IMR-90 (cell line): ENCODE measurements around the gene TPO. TPM values are rescaled to one million over a fixed set of nuclear protein-coding genes. Genes with fewer than 3 reads are reported as not detected.

ENCODE experiments used
- ATAC-seq: fragments of 200-7000 bp; cut with Tn5 transposase; 2 replicates; pipeline ENCODE4 v1.9.1; 2020; ENCODE audit warnings: low read depth, mild to moderate bottlenecking, moderate library complexity
- BruUV-seq: library from RNA; stranded (reverse); fragments of 400-500 nt; replicated peaks from 2 replicates; lab custom pipeline; 2021; lab: Mats Ljungman, UMichigan
- CTCF ChIA-PET: fragments of 300-600 bp; formaldehyde crosslinking; extraction: SDS; loops from one replicate; lab custom pipeline; 2021; ENCODE audit warnings: antibody characterized with exemption; lab: Yijun Ruan, JAX
- POLR2A ChIA-PET: fragments of 300-600 bp; sonication (Branson Sonifier 250); formaldehyde crosslinking; loops from one replicate; lab custom pipeline; 2022; ENCODE audit warnings: antibody characterized with exemption; ENCODE audit not compliant: unreplicated experiment; lab: Charles Lee
- DNase-seq: peaks from one replicate; pipeline ENCODE4 v3.0.0; 2013
- H2AFZ ChIP-seq: replicated peaks from 2 replicates; pipeline ENCODE3; 2013; ENCODE audit warnings: low read length, mild to moderate bottlenecking; ENCODE audit not compliant: poor library complexity
- H2AK5ac ChIP-seq: 2 replicates; pipeline ENCODE4 v1.6.1; 2013; ENCODE audit warnings: low read depth, low read length, inconsistent platforms
- H2AK9ac ChIP-seq: replicated peaks from 2 replicates; pipeline ENCODE3; 2013; ENCODE audit warnings: mild to moderate bottlenecking, low read depth, low read length, moderate library complexity; ENCODE audit not compliant: poor library complexity
- H2BK120ac ChIP-seq: 2 replicates; pipeline ENCODE4 v1.6.1; 2013; ENCODE audit warnings: low read depth, low read length, inconsistent platforms
- H2BK15ac ChIP-seq: 3 replicates; pipeline ENCODE4 v1.6.1; 2013; ENCODE audit warnings: low read depth, low read length, inconsistent platforms
- H2BK20ac ChIP-seq: 2 replicates; pipeline ENCODE4 v1.6.1; 2013; ENCODE audit warnings: low read depth, mild to moderate bottlenecking, inconsistent platforms, low read length, moderate library complexity
- H2BK5ac ChIP-seq: 2 replicates; pipeline ENCODE4 v1.6.1; 2013; ENCODE audit warnings: mild to moderate bottlenecking, low read depth, low read length, inconsistent platforms; ENCODE audit not compliant: poor library complexity, severe bottlenecking
- H3K14ac ChIP-seq: replicated peaks from 2 replicates; pipeline ENCODE4 v1.6.1; 2013; ENCODE audit warnings: low read depth, low read length, inconsistent platforms
- H3K18ac ChIP-seq: 2 replicates; pipeline ENCODE4 v1.6.1; 2013; ENCODE audit warnings: low read depth, low read length, control low read depth
- H3K23ac ChIP-seq: 2 replicates; pipeline ENCODE4 v1.6.1; 2013; ENCODE audit warnings: low read depth, low read length, inconsistent platforms
- H3K27ac ChIP-seq: 2 replicates; pipeline ENCODE4 v1.5.1; 2013; ENCODE audit warnings: mild to moderate bottlenecking, control low read depth, low read length; ENCODE audit not compliant: insufficient read depth
- H3K27me3 ChIP-seq: 2 replicates; pipeline ENCODE4 v1.6.1; 2013; ENCODE audit warnings: low read length; ENCODE audit not compliant: control insufficient read depth, insufficient read depth
- H3K36me3 ChIP-seq: 2 replicates; pipeline ENCODE4 v1.6.1; 2013; ENCODE audit warnings: low read length, mixed read lengths; ENCODE audit not compliant: control insufficient read depth, insufficient read depth
- H3K4ac ChIP-seq: 2 replicates; pipeline ENCODE4 v1.6.1; 2013; ENCODE audit warnings: low read depth, low read length, inconsistent platforms
- H3K4me1 ChIP-seq: 2 replicates; pipeline ENCODE4 v1.6.1; 2013; ENCODE audit warnings: low read length, mixed read lengths; ENCODE audit not compliant: control insufficient read depth, insufficient read depth
- H3K4me2 ChIP-seq: 2 replicates; pipeline ENCODE4 v1.6.1; 2013; ENCODE audit warnings: low read depth, mild to moderate bottlenecking, control low read depth, low read length, moderate library complexity
- H3K4me3 ChIP-seq: 2 replicates; pipeline ENCODE4 v1.5.1; 2013; ENCODE audit warnings: low read depth, mild to moderate bottlenecking, control low read depth, low read length, moderate library complexity; ENCODE audit not compliant: insufficient read depth
- H3K56ac ChIP-seq: 2 replicates; pipeline ENCODE4 v1.6.1; 2013; ENCODE audit warnings: low read length, inconsistent platforms; ENCODE audit not compliant: insufficient read depth; ENCODE audit errors: extremely low read depth
- H3K79me1 ChIP-seq, 2 experiments: 2 replicates each; pipeline ENCODE4 v1.6.1; 2013; ENCODE audit warnings: low read length in 2 of 2, inconsistent platforms in 1 of 2, low read depth in 1 of 2
- H3K9ac ChIP-seq: 2 replicates; pipeline ENCODE4 v1.6.1; 2013; ENCODE audit warnings: low read depth, low read length, control low read depth
- H3K9me1 ChIP-seq: 2 replicates; pipeline ENCODE4 v1.6.1; 2013; ENCODE audit warnings: low read length, inconsistent platforms; ENCODE audit not compliant: insufficient read depth
- H3K9me3 ChIP-seq: 2 replicates; pipeline ENCODE4 v1.6.1; 2013; ENCODE audit warnings: low read length; ENCODE audit not compliant: control insufficient read depth, insufficient read depth
- H4K20me1 ChIP-seq: 2 replicates; pipeline ENCODE4 v1.6.1; 2013; ENCODE audit warnings: low read length, inconsistent platforms; ENCODE audit not compliant: insufficient read depth
- H4K5ac ChIP-seq: 2 replicates; pipeline ENCODE4 v1.6.1; 2013; ENCODE audit warnings: mild to moderate bottlenecking, low read depth, low read length, control low read depth
- H4K8ac ChIP-seq, 2 experiments: 2 replicates each; pipeline ENCODE4 v1.6.1; 2013; ENCODE audit warnings: low read depth in 2 of 2, low read length in 2 of 2, control low read depth in 1 of 2, inconsistent platforms in 1 of 2
- H4K91ac ChIP-seq: 2 replicates; pipeline ENCODE4 v1.6.1; 2013; ENCODE audit warnings: low read depth, low read length, inconsistent platforms; ENCODE audit not compliant: insufficient read depth
- BHLHE40 ChIP-seq: fragments of 150-350 bp; IDR thresholded peaks from 2 replicates; pipeline ENCODE4 v1.6.1; 2016; ENCODE audit warnings: mild to moderate bottlenecking, low read depth, low read length
- CEBPB ChIP-seq: IDR thresholded peaks from 2 replicates; pipeline ENCODE4 v1.6.1; 2012; ENCODE audit warnings: low read depth, low read length, improper control_type of control experiment
- CHD1 ChIP-seq: IDR thresholded peaks from 2 replicates; pipeline ENCODE4 v1.6.1; 2012; ENCODE audit warnings: low read depth, low read length, improper control_type of control experiment
- CTCF ChIP-seq: conservative IDR thresholded peaks from 2 replicates; pipeline ENCODE4 v1.5.1; 2012; ENCODE audit warnings: mild to moderate bottlenecking, low read depth, low read length, improper control_type of control experiment
- MAFK ChIP-seq: IDR thresholded peaks from 2 replicates; pipeline ENCODE4 v1.6.1; 2012; ENCODE audit warnings: low read depth, low read length, improper control_type of control experiment
- MAZ ChIP-seq: IDR thresholded peaks from 2 replicates; pipeline ENCODE4 v1.6.1; 2012; ENCODE audit warnings: low read depth, mild to moderate bottlenecking, low read length, improper control_type of control experiment, moderate library complexity, borderline replicate concordance
- MXI1 ChIP-seq: IDR thresholded peaks from 2 replicates; pipeline ENCODE4 v1.6.1; 2012; ENCODE audit warnings: low read depth, mild to moderate bottlenecking, low read length, moderate library complexity, borderline replicate concordance
- NFE2L2 ChIP-seq: fragments of 150-350 bp; IDR thresholded peaks from 2 replicates; pipeline ENCODE4 v1.6.1; 2016; ENCODE audit warnings: low read depth, mild to moderate bottlenecking, low read length
- POLR2A ChIP-seq: IDR thresholded peaks from 2 replicates; pipeline ENCODE4 v1.6.1; 2012; ENCODE audit warnings: mild to moderate bottlenecking, low read depth, low read length
- RAD21 ChIP-seq: IDR thresholded peaks from 2 replicates; pipeline ENCODE4 v1.6.1; 2012; ENCODE audit warnings: low read length, improper control_type of control experiment
- RFX5 ChIP-seq: IDR thresholded peaks from 2 replicates; pipeline ENCODE4 v1.8.0; 2012; ENCODE audit warnings: low read depth, mild to moderate bottlenecking, low read length, moderate library complexity
- USF2 ChIP-seq: fragments of 150-350 bp; IDR thresholded peaks from 2 replicates; pipeline ENCODE4 v1.6.1; 2017; ENCODE audit warnings: mild to moderate bottlenecking, antibody characterized with exemption, low read length, low read depth
- WGBS, 2 experiments: methylation state at CpG; one replicate each; pipeline versions ENCODE4 v1.1.5 to v1.1.7; 2013; ENCODE audit warnings: missing lambda C conversion rate in 2 of 2; ENCODE audit not compliant: insufficient read length in 1 of 2; ENCODE audit errors: extremely low coverage in 2 of 2; 5-methylcytosine and 5-hydroxymethylcytosine counted together
- dilution Hi-C: fragments of 300-500 bp; cut with HindIII; formaldehyde crosslinking; loops from one replicate; pipeline ENCODE4 v1.14.3; 2018; ENCODE audit warnings: low sequenced_read_pairs; ENCODE audit not compliant: unreplicated experiment
- in situ Hi-C: fragments of 300-500 bp; cut with MboI; formaldehyde crosslinking; loops from 3 replicates; pipeline ENCODE4 v1.14.3; 2019; ENCODE audit warnings: low sequenced_read_pairs, inconsistent platforms, mixed read lengths
- intact Hi-C: fragments of 100-400 bp; cut with micrococcal nuclease; formaldehyde crosslinking; loops from 2 replicates; pipeline ENCODE4 v1.10.0; 2022
- polyA plus RNA-seq, 3 experiments: library from polyadenylated mRNA; depleted of rRNA; stranded (reverse); fragments of >200 nt; gene quantifications; 2 replicates each; pipeline ENCODE4 v1.2.3, GENCODE V29; 2012; ENCODE audit warnings: low replicate concordance in 1 of 3
- total RNA-seq: library from RNA; depleted of rRNA; stranded (reverse); fragments of >200 nt; gene quantifications from 2 replicates; pipeline ENCODE4 v1.2.3, GENCODE V29; 2012

TPO gene
- total and polyA plus RNA-seq, 2 of the 4 experiments (the other 2 are of a cell fraction), result not detected

GRCh38 chr2:1484131-1484884, 71.0 kb downstream of the TPO start:
- intact Hi-C loops, result no loop called here
- Histone ChIP-seq H3K27me3 (no peaks in the 10 kb centered on the region), H3K4me2 (no peak overlapping the region), H3K23ac (no peak overlapping the region), H3K27ac (no peak overlapping the region), H2BK20ac (no peak overlapping the region), H3K56ac (no peak overlapping the region), H3K79me1 (no peaks in the 10 kb centered on the region), H3K4ac (no peak overlapping the region), H2AK9ac (no peak overlapping the region), H3K36me3 (no peaks in the 10 kb centered on the region), H3K18ac (no peak overlapping the region), H3K4me1 (no peaks in the 10 kb centered on the region), H2BK5ac (no peak overlapping the region), H2BK120ac (no peak overlapping the region), H4K91ac (no peak overlapping the region), H4K8ac (no peak overlapping the region), H3K9me3 (no peaks in the 10 kb centered on the region; the same call in 1 of the 2 replicates), H3K4me3 (no peak overlapping the region), H4K20me1 (no peaks in the 10 kb centered on the region), H3K9me1 (no peaks in the 10 kb centered on the region), H2AK5ac (no peak overlapping the region), H3K14ac (no peak overlapping the region), H4K5ac (no peak overlapping the region), H2BK15ac (no peak overlapping the region), H3K9ac (no peak overlapping the region), H2AFZ (no peak overlapping the region)
- dilution Hi-C loops, result no loop called here
- ChIA-PET POLR2A (no interaction called here), CTCF (no interaction called here)
- in situ Hi-C loops, result no loop called here
- ATAC-seq (no peak), DNase-seq (no peak)
- BruUV-seq, result no TSS peak
- no peak for TF ChIP-seq RFX5
- TF ChIP-seq RAD21, result no peak
- TF ChIP-seq MXI1, result no peak
- no peak for TF ChIP-seq CTCF
- no peak for TF ChIP-seq BHLHE40
- TF ChIP-seq CHD1, result no peak
- TF ChIP-seq USF2, result no peak
- TF ChIP-seq MAFK, result no peak
- TF ChIP-seq NFE2L2, result no peak
- no peak for TF ChIP-seq CEBPB
- TF ChIP-seq POLR2A, result no peak
- TF ChIP-seq MAZ, result no peak
- WGBS, 2 experiments, result 100% methylated on average over 4 of the region's 22 CpGs; no CpG with 5 or more reads in 1 of the 2 experiments
